H1 (cell line): Measurements from ENCODE around the gene ELOVL2. TPM values are rescaled to one million over a fixed set of nuclear protein-coding genes. Genes with fewer than 3 reads are reported as not detected.

ENCODE experiments used
- CTCF ChIA-PET: fragments of 300-600 bp; sonication (Branson Sonifier 250); formaldehyde crosslinking; loops from one replicate; lab custom pipeline; 2021; ENCODE audit not compliant: partially characterized antibody; lab: Charles Lee
- POLR2A ChIA-PET: fragments of 300-600 bp; sonication (Branson Sonifier 250); formaldehyde crosslinking; loops from one replicate; lab custom pipeline; 2021; ENCODE audit warnings: inconsistent platforms; ENCODE audit not compliant: partially characterized antibody; lab: Charles Lee
- DNase-seq, 2 experiments: peaks; one replicate each; pipeline versions ENCODE4 v3.0.0 to v3.0.0-alpha.2; 2010 to 2022; ENCODE audit warnings: low spot score in 2 of 2, low read depth in 1 of 2, mixed read lengths in 1 of 2
- FAIRE-seq: peaks from 2 replicates; lab custom pipeline; 2011; peaks lifted over from hg19 to GRCh38; lab: Jason Lieb, UNC
- H2AFZ ChIP-seq: 2 replicates; pipeline ENCODE4 v1.8.1; 2012; ENCODE audit warnings: low read length, inconsistent platforms
- H2AK5ac ChIP-seq: 2 replicates; pipeline ENCODE4 v1.6.1; 2013; ENCODE audit warnings: low read depth, low read length
- H2BK120ac ChIP-seq: replicated peaks from 2 replicates; pipeline ENCODE3; 2013; ENCODE audit warnings: low read depth, low read length, inconsistent platforms
- H2BK12ac ChIP-seq: 2 replicates; pipeline ENCODE4 v1.6.1; 2013; ENCODE audit warnings: low read depth, low read length
- H2BK15ac ChIP-seq: 2 replicates; pipeline ENCODE4 v1.6.1; 2013; ENCODE audit warnings: low read length
- H2BK20ac ChIP-seq: 2 replicates; pipeline ENCODE4 v1.6.1; 2013; ENCODE audit warnings: low read length
- H2BK5ac ChIP-seq: 2 replicates; pipeline ENCODE4 v1.6.1; 2013; ENCODE audit warnings: low read depth, low read length
- H3K14ac ChIP-seq: 2 replicates; pipeline ENCODE4 v1.6.1; 2013; ENCODE audit warnings: inconsistent platforms; ENCODE audit not compliant: insufficient read length
- H3K18ac ChIP-seq: 2 replicates; pipeline ENCODE4 v1.6.1; 2013; ENCODE audit warnings: low read length; ENCODE audit errors: extremely low read depth
- H3K23ac ChIP-seq: 2 replicates; pipeline ENCODE4 v1.6.1; 2013; ENCODE audit warnings: inconsistent platforms; ENCODE audit not compliant: insufficient read length
- H3K23me2 ChIP-seq: 2 replicates; pipeline ENCODE4 v1.6.1; 2013; ENCODE audit warnings: low read depth, low read length
- H3K27ac ChIP-seq: 2 replicates; pipeline ENCODE4 v1.6.1; 2011; ENCODE audit warnings: low read depth, low read length, inconsistent platforms
- H3K27me3 ChIP-seq, 4 experiments: replicated peaks in 1 of 4; 1 replicate in 1 of 4; 2 replicates in 3 of 4; pipeline versions ENCODE4 v1.6.1 to v1.8.1; 2011 to 2013; ENCODE audit warnings: low read length in 3 of 4, mild to moderate bottlenecking in 3 of 4, inconsistent platforms in 2 of 4, mixed read lengths in 2 of 4, moderate library complexity in 1 of 4; ENCODE audit not compliant: control insufficient read depth in 3 of 4, insufficient read depth in 3 of 4; ENCODE audit errors: extremely low read depth in 1 of 4
- H3K36me3 ChIP-seq, 4 experiments: 2 replicates each; pipeline versions ENCODE4 v1.6.1 to v1.8.1; 2011 to 2013; ENCODE audit warnings: mild to moderate bottlenecking in 4 of 4, low read length in 3 of 4, moderate library complexity in 2 of 4, control low read depth in 1 of 4, inconsistent platforms in 1 of 4; ENCODE audit not compliant: insufficient read depth in 4 of 4, control insufficient read depth in 2 of 4
- H3K4ac ChIP-seq: replicated peaks from 2 replicates; pipeline ENCODE3; 2013; ENCODE audit warnings: low read length, low read depth, mixed read lengths, inconsistent platforms; ENCODE audit not compliant: insufficient read length
- H3K4me1 ChIP-seq, 4 experiments: replicated peaks in 1 of 4; 1 replicate in 1 of 4; 2 replicates in 3 of 4; pipeline versions ENCODE4 v1.6.1 to v1.8.1; 2011 to 2013; ENCODE audit warnings: low read length in 3 of 4, inconsistent platforms in 2 of 4, mixed read lengths in 1 of 4; ENCODE audit not compliant: insufficient read depth in 4 of 4, control insufficient read depth in 3 of 4
- H3K4me2 ChIP-seq, 2 experiments: 2 replicates each; pipeline versions ENCODE4 v1.6.1 to v1.8.1; 2011 to 2013; ENCODE audit warnings: low read depth in 2 of 2, low read length in 2 of 2, control low read depth in 1 of 2, inconsistent platforms in 1 of 2, mild to moderate bottlenecking in 1 of 2; ENCODE audit not compliant: insufficient read depth in 1 of 2
- H3K4me3 ChIP-seq, 4 experiments: fragments of 200-600, 300-600 bp in 1 of 4; sonication (generic), shearing (Covaris generic), sonication (Bioruptor Twin) in 1 of 4; 2 replicates each; pipeline versions ENCODE4 v1.5.1 to v1.8.1; 2011 to 2016; ENCODE audit warnings: low read length in 4 of 4, low read depth in 3 of 4, control low read depth in 2 of 4, inconsistent platforms in 2 of 4, mild to moderate bottlenecking in 2 of 4, mixed read lengths in 1 of 4, moderate library complexity in 1 of 4; ENCODE audit not compliant: insufficient read depth in 2 of 4; ENCODE audit errors: extremely low read depth in 1 of 4
- H3K56ac ChIP-seq: replicated peaks from 2 replicates; pipeline ENCODE3; 2013; ENCODE audit warnings: low read depth, mild to moderate bottlenecking, mixed read lengths, low read length, inconsistent platforms; ENCODE audit not compliant: insufficient read length
- H3K79me1 ChIP-seq: 2 replicates; pipeline ENCODE4 v1.6.1; 2013; ENCODE audit warnings: low read depth, low read length, control low read depth
- H3K79me2 ChIP-seq, 2 experiments: 2 replicates each; pipeline versions ENCODE4 v1.6.1 to v1.8.1; 2012 to 2013; ENCODE audit warnings: low read length in 2 of 2, mild to moderate bottlenecking in 2 of 2, inconsistent platforms in 1 of 2; ENCODE audit not compliant: insufficient read depth in 2 of 2, control insufficient read depth in 1 of 2
- H3K9ac ChIP-seq, 4 experiments: replicated peaks in 1 of 4; 1 replicate in 1 of 4; 2 replicates in 3 of 4; pipeline versions ENCODE4 v1.6.1 to v1.8.1; 2011 to 2013; ENCODE audit warnings: low read depth in 3 of 4, low read length in 3 of 4, control low read depth in 2 of 4, mild to moderate bottlenecking in 2 of 4, moderate library complexity in 2 of 4, inconsistent platforms in 1 of 4; ENCODE audit errors: extremely low read depth in 1 of 4
- H3K9me3 ChIP-seq, 2 experiments: 2 replicates each; pipeline versions ENCODE4 v1.6.1 to v1.8.1; 2012 to 2013; ENCODE audit warnings: mild to moderate bottlenecking in 2 of 2, moderate library complexity in 2 of 2, control low read depth in 1 of 2, inconsistent platforms in 1 of 2, low read depth in 1 of 2, low read length in 1 of 2, mixed read lengths in 1 of 2; ENCODE audit not compliant: insufficient read depth in 2 of 2
- H4K20me1 ChIP-seq, 2 experiments: replicated peaks in 1 of 2; 2 replicates each; pipeline versions ENCODE3 to v1.8.1; 2011 to 2013; ENCODE audit warnings: inconsistent platforms in 2 of 2, low read length in 2 of 2, mild to moderate bottlenecking in 1 of 2; ENCODE audit not compliant: insufficient read depth in 2 of 2, control insufficient read depth in 1 of 2
- H4K5ac ChIP-seq: 2 replicates; pipeline ENCODE4 v1.6.1; 2013; ENCODE audit warnings: low read length, low read depth, mixed read lengths, inconsistent platforms; ENCODE audit not compliant: insufficient read length
- H4K8ac ChIP-seq: 2 replicates; pipeline ENCODE4 v1.8.0; 2013; ENCODE audit warnings: mild to moderate bottlenecking, moderate library complexity, low read length, inconsistent platforms; ENCODE audit not compliant: insufficient read depth; ENCODE audit errors: extremely low read depth
- H4K91ac ChIP-seq: replicated peaks from 2 replicates; pipeline ENCODE3; 2013; ENCODE audit warnings: low read length, mixed read lengths, inconsistent platforms; ENCODE audit not compliant: insufficient read length
- CREB1 ChIP-seq: IDR thresholded peaks from 2 replicates; pipeline ENCODE4 v1.6.1; 2012; ENCODE audit warnings: inconsistent platforms
- HDAC2 ChIP-seq, 2 experiments: fragments of 300-600 bp in 1 of 2; sonication (generic) in 1 of 2; IDR thresholded peaks; 2 replicates each; pipeline ENCODE4 v1.6.1; 2011 to 2012; ENCODE audit warnings: low read depth in 2 of 2, low read length in 2 of 2, mild to moderate bottlenecking in 2 of 2, moderate library complexity in 2 of 2, borderline replicate concordance in 1 of 2, inconsistent platforms in 1 of 2
- KDM1A ChIP-seq: fragments of 200-600, 300-600 bp; sonication (generic); IDR thresholded peaks from 2 replicates; pipeline ENCODE4 v1.7.1; 2016; ENCODE audit warnings: mild to moderate bottlenecking, low read length, borderline replicate concordance
- TEAD4 ChIP-seq: IDR thresholded peaks from 2 replicates; pipeline ENCODE4 v1.6.1; 2012; ENCODE audit warnings: low read depth, low read length, inconsistent platforms, mixed read lengths
- YY1 ChIP-seq: IDR thresholded peaks from 2 replicates; pipeline ENCODE4 v1.6.1; 2011; ENCODE audit warnings: low read depth, mild to moderate bottlenecking, low read length
- WGBS, 2 experiments: shearing (Covaris generic) in 1 of 2; methylation state at CpG; one replicate each; pipeline versions ENCODE4 v1.1.6 to v1.1.7; 2013 to 2015; ENCODE audit warnings: low lambda C conversion rate in 2 of 2, mixed read lengths in 2 of 2, inconsistent platforms in 1 of 2, low coverage in 1 of 2, missing lambda C conversion rate in 1 of 2; ENCODE audit not compliant: insufficient replicate concordance in 2 of 2, insufficient coverage in 1 of 2, insufficient read length in 1 of 2; ENCODE audit errors: extremely low coverage in 1 of 2, missing lambda C conversion rate in 1 of 2; 5-methylcytosine and 5-hydroxymethylcytosine counted together
- polyA plus RNA-seq, 7 experiments: library from polyadenylated mRNA; depleted of rRNA in 3 of 7; stranded (reverse) in 5 of 7; unstranded in 2 of 7; fragments of >200 nt in 5 of 7; fragments of 200-250 nt in 2 of 7; gene quantifications; 1 replicate in 5 of 7; 2 replicates in 1 of 7; 4 replicates in 1 of 7; pipeline versions ENCODE4 v1.2.1 to v1.2.3, GENCODE V29; 2011 to 2013; ENCODE audit warnings: missing spikeins in 2 of 7, mixed read lengths in 2 of 7
- total RNA-seq: library from RNA; stranded (reverse); fragmentation: NEBNext Ultra II Directional; extraction: Animal tissue kit (Norgen Biotek cat#: 25700); gene quantifications from 2 replicates; pipeline ENCODE4 v1.2.1, GENCODE V29; 2021
- TF ChIP-seq, protein P1 (sequence below): IDR thresholded peaks from 2 replicates; pipeline ENCODE4 v1.6.1; 2012; ENCODE audit warnings: inconsistent platforms

ELOVL2 gene
- total and polyA plus RNA-seq, 2 of the 8 experiments (the other 6 are each of a cell fraction or from before 2014, with no cell fraction given) = 0.42 to 0.89 TPM

DNA sequence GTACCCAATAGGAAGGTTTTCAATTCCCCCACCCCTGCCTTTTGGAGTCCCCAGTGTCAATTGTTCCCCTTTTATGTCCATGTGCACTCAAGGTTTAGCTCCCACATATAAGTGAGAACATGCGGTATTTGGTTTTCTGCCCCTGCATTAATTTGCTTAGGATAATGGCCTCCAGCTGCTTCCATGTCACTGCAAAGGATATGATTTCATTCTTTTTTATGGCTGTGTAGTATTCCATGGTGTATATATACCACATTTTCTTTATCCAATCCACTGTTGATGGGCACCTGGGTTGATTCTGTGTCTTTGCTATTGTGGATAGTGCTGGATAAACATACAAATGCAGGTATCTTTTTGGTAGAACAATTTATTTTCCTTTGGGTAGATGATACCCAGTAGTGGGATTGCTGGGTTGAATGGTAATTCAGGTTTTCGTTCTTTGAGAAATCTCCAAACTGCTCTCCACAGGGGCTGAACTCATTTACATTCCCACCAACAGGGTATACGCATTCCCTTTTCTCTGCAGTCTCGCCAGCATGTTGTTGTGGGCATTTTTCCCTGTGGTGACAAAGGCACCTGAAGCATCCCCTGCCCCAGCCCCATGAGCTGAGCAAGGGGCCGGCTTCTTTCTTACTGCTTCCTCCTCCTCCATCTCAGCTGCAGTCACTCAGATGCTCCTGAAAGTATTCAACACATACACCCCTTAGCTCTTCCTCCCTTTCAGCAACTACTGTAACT is 66.7 kb downstream of the ELOVL2 start:
- peak overlapping the region in 1 of 2 experiments; percentile 46; a peak in 1 of 4 replicates for H3K4me2 ChIP-seq
- H3K9ac ChIP-seq = no peak overlapping the region
- H3K27ac ChIP-seq = no peak overlapping the region
- H2BK12ac ChIP-seq = no peak overlapping the region
- H3K23ac ChIP-seq = no peak overlapping the region
- peaks cover 0 to 3% (median under 1%) of the 10 kb centered on the region in 4 experiments; a peak in 2 of 7 replicates for H3K4me1 ChIP-seq
- no peak overlapping the region for H4K91ac ChIP-seq
- no peak overlapping the region for H2AK5ac ChIP-seq
- DNase-seq = no peak
- no peak overlapping the region for H3K18ac ChIP-seq
- H3K23me2 ChIP-seq = no peaks in the 10 kb centered on the region
- CTCF ChIA-PET = interaction anchor here (1.6 kb wide), 1 partner anchor 60 kb away, joined by 4 read pairs; no protein-coding TSS in a partner anchor
- 42% methylated on average over 5 of the region's 5 CpGs; no CpG with 5 or more reads in 1 of the 2 experiments for WGBS, 2 experiments
- no peaks in the 10 kb centered on the region for H3K27me3 ChIP-seq
- H2BK5ac ChIP-seq = no peak overlapping the region
- no peaks in the 10 kb centered on the region for H3K79me1 ChIP-seq
- no peak overlapping the region for H2BK15ac ChIP-seq
- no peak overlapping the region for H4K8ac ChIP-seq
- H4K20me1 ChIP-seq = no peaks in the 10 kb centered on the region
- H3K4me3 ChIP-seq = no peak overlapping the region
- H4K5ac ChIP-seq = no peak overlapping the region
- H3K14ac ChIP-seq = no peak overlapping the region
- POLR2A ChIA-PET = no interaction called here
- no peaks in the 10 kb centered on the region for H3K36me3 ChIP-seq
- TF ChIP-seq YY1 (peak; percentile 55; the same call in 1 of the 2 replicates), CREB1 (no peak), HDAC2 (IDR thresholded peaks at IDR 0.05; ENCODE audit: borderline replicate concordance in 1 of 2, low read depth in 2 of 2, low read length in 2 of 2) (peak in 1 of 2 experiments; percentile 29; a peak in 1 of 4 replicates), KDM1A (peak; percentile 83), TEAD4 (peak; percentile 85)
- TF ChIP-seq, protein P1, sequence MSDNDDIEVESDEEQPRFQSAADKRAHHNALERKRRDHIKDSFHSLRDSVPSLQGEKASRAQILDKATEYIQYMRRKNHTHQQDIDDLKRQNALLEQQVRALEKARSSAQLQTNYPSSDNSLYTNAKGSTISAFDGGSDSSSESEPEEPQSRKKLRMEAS = 0 out of 2 replicates have a peak, but pooled peaks have one; percentile 36
- peak; percentile 91 for FAIRE-seq
- no peak overlapping the region for H2BK120ac ChIP-seq
- no peak overlapping the region for H2AFZ ChIP-seq
- no peaks in the 10 kb centered on the region for H3K9me3 ChIP-seq
- no peak overlapping the region for H3K4ac ChIP-seq
- no peaks in the 10 kb centered on the region for H3K79me2 ChIP-seq
- H2BK20ac ChIP-seq = no peak overlapping the region
- no peak overlapping the region for H3K56ac ChIP-seq
